ENCODE data around the gene RIPOR2.

Gene RIPOR2, protein sequence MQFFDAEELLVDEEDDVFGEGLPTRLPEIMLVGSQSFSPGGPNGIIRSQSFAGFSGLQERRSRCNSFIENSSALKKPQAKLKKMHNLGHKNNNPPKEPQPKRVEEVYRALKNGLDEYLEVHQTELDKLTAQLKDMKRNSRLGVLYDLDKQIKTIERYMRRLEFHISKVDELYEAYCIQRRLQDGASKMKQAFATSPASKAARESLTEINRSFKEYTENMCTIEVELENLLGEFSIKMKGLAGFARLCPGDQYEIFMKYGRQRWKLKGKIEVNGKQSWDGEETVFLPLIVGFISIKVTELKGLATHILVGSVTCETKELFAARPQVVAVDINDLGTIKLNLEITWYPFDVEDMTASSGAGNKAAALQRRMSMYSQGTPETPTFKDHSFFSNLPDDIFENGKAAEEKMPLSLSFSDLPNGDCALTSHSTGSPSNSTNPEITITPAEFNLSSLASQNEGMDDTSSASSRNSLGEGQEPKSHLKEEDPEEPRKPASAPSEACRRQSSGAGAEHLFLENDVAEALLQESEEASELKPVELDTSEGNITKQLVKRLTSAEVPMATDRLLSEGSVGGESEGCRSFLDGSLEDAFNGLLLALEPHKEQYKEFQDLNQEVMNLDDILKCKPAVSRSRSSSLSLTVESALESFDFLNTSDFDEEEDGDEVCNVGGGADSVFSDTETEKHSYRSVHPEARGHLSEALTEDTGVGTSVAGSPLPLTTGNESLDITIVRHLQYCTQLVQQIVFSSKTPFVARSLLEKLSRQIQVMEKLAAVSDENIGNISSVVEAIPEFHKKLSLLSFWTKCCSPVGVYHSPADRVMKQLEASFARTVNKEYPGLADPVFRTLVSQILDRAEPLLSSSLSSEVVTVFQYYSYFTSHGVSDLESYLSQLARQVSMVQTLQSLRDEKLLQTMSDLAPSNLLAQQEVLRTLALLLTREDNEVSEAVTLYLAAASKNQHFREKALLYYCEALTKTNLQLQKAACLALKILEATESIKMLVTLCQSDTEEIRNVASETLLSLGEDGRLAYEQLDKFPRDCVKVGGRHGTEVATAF

DNA sequence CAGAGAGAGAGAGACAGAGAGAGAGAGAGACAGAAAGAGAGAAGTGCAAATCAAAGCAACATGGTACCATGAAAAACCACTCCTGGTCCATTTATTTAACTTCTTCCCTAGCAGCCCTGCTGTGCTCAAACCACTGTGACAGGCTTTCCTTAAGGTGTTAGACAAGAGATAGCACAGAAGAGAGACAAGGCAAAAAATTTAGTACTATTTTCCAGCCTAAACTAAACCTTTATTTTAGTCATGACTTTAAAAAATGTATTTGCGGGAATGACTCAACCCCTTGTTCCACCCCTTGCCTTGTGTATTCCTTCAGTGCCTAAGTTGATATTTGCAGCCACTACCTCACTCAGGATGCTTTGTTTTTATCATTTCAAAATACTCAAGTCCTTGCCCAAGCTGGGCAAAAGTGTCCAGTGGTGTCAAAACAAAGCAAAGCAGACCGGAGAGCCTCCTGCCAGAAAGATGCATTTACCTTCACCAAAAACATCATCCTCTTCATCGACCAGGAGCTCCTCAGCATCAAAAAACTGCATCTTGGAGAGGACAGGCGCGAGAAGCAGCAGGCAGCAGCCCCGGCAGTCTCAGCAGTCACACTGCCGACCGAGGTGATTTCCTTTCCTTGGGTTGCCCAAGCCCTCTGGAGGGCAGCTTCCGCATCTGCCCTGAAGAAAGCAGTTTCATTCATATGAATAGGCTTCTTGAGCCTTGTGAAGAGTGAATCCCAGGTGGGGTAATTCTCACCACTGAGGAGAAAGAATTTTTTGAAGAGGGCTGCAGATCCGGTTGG, at the start of gene RIPOR2:
TSS of gene RIPOR2 (minus strand) at position 595 of the 787 bp plus-strand sequence. CDS start at position 533, 62 bp downstream.
- peak within 1 kb of the TSS; percentile 91 for H3K4me3 Mint-ChIP-seq
- peaks cover 98% of the 10 kb centered on the region for H3K4me1 Mint-ChIP-seq (ENCODE audit: low read depth)
- H3K36me3 Mint-ChIP-seq (ENCODE audit: low read depth): no peaks in the 10 kb centered on the region
- no peaks in the 10 kb centered on the region for H3K9me3 Mint-ChIP-seq
- H3K27ac Mint-ChIP-seq: peak within 1 kb of the TSS; percentile 98
- H3K27me3 Mint-ChIP-seq: no peaks in the 10 kb centered on the region

DNA sequence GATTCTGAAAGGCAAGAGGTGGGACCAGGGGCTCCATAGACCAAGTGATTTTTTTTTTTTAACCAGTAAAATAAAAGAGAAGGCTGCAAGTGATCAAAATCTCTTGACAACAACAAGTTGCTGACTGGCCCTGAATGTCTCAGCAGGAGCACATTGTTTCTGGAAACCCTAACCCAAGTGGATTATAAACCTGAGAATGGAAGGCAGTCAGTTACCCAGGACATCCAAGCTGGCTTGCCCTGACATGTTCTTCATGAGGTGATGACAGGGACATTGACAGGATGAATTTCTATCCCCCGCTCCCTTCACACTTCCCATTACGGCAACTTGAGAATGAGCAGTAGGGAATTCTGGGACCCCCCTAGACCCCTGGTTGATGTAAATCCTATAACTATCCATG, 49.6 kb upstream of the RIPOR2 start:
- Mint-ChIP-seq H3K4me3 (no peak overlapping the region), H3K36me3 (ENCODE audit: low read depth) (peaks cover 4% of the 10 kb centered on the region), H3K27ac (no peak overlapping the region), H3K9me3 (no peaks in the 10 kb centered on the region), H3K4me1 (ENCODE audit: low read depth) (peaks cover 51% of the 10 kb centered on the region), H3K27me3 (no peaks in the 10 kb centered on the region)

DNA sequence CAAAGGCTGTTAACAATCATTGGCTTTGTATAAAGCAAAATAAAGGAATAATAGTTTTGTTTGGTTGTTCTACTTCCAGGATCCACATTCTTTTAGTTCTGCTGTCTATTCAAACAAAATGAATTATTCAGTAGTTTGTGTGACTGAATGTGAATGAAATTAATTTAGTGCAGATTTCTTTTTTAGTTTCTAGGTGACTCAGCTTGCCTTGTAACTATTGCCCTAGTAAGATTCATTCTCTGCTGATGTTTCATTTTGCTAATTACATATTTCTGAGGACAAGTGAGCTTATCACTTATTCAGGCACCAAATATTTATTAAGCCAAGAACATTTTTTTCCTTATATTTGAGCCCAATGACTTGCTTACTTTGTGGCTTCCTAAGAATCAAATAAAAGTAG, 46.5 kb upstream of the RIPOR2 start:
- Mint-ChIP-seq H3K36me3 (ENCODE audit: low read depth) (peaks cover 1% of the 10 kb centered on the region), H3K9me3 (peaks cover 4% of the 10 kb centered on the region), H3K27me3 (no peaks in the 10 kb centered on the region), H3K4me3 (no peak overlapping the region), H3K4me1 (ENCODE audit: low read depth) (peaks cover 55% of the 10 kb centered on the region), H3K27ac (no peak overlapping the region)

DNA sequence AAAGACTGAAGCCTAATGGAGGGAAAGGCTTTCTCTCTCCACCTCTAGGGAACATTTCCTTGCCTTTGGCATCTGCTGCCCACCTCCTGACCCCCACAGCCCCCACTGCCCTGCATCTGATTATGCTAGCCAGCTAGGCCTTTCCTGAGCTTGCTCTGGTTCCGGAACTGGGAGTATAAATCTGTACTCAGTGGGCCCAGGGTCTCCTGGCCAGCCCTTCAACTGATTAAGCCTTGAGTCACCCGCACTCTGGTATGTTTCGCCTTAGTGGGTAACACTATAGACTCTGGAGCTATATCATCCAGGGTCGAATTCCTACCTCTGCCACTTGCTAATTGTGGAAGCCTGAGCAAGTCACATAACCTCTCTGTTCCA, 45.6 kb upstream of the RIPOR2 start:
- Mint-ChIP-seq H3K27ac (no peak overlapping the region), H3K27me3 (no peaks in the 10 kb centered on the region), H3K4me3 (no peak overlapping the region), H3K4me1 (ENCODE audit: low read depth) (peaks cover 50% of the 10 kb centered on the region), H3K9me3 (peaks cover 4% of the 10 kb centered on the region), H3K36me3 (ENCODE audit: low read depth) (no peaks in the 10 kb centered on the region)

DNA sequence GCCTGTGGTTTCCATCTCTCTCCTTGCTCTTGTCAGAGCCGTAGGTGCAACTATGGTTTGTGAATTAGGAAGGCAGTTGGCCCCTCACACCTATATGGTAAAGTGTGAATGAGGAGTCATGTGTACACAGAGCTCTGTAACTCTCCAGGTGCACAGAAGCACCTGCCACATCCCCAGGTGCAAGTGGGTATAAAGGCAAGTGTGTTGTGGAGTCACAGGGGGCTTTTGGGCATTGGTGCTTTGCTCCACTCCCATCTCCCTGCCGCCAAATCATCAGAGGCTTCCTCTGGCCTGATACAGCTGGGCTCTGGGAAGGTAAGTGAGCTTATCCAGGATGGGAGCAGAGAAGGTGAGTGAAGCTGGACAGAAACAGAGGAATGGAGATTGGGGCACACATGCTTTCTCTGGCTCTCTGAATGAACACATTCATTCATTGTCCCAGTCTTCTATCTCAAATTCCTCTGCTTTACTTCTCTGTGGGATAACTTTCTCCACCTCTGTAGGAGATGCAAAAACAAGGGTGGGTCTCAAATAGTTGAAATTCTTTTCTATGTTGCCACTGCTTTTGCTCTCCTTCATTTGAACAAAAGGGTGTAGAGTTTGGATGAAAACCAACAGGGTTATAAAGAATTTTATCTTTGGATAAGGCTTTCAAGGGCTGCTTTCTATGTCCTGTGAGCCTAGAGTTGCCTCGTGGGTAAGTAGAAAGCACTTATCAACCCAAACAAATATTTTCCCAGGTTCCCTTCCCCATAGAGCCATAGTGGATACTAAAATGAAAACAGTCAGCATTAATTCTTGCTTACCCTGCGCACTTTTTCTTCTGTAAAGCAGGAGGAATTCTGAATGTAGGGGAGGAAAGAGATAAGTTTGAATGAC, 45.0 kb upstream of the RIPOR2 start:
- Mint-ChIP-seq H3K4me3 (no peak overlapping the region), H3K27ac (peak overlapping the region; percentile 8), H3K36me3 (ENCODE audit: low read depth) (no peaks in the 10 kb centered on the region), H3K4me1 (ENCODE audit: low read depth) (peaks cover 46% of the 10 kb centered on the region), H3K9me3 (peaks cover 4% of the 10 kb centered on the region), H3K27me3 (no peaks in the 10 kb centered on the region)

DNA sequence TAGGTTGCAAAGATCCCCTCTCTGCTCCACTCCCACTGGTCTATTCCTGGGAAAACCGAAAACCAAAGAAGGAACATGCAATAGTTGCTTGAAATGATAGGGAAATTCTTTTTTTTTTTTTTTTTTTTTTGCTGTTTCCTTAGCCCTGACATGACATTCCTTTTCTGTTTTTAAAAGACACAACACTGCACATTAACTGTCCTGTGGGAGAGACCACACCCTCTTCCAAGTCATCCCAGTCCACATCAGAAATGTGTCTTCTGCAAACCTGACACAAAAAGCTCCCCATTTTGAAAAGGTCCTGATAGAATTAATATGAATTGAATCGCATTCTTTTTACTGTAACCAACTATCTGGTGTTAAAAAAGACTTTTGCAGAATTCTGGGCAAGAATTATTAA, 43.4 kb upstream of the RIPOR2 start:
- Mint-ChIP-seq H3K4me1 (ENCODE audit: low read depth) (peaks cover 58% of the 10 kb centered on the region), H3K4me3 (no peak overlapping the region), H3K36me3 (ENCODE audit: low read depth) (no peaks in the 10 kb centered on the region), H3K27ac (no peak overlapping the region), H3K9me3 (peaks cover 4% of the 10 kb centered on the region), H3K27me3 (no peaks in the 10 kb centered on the region)

DNA sequence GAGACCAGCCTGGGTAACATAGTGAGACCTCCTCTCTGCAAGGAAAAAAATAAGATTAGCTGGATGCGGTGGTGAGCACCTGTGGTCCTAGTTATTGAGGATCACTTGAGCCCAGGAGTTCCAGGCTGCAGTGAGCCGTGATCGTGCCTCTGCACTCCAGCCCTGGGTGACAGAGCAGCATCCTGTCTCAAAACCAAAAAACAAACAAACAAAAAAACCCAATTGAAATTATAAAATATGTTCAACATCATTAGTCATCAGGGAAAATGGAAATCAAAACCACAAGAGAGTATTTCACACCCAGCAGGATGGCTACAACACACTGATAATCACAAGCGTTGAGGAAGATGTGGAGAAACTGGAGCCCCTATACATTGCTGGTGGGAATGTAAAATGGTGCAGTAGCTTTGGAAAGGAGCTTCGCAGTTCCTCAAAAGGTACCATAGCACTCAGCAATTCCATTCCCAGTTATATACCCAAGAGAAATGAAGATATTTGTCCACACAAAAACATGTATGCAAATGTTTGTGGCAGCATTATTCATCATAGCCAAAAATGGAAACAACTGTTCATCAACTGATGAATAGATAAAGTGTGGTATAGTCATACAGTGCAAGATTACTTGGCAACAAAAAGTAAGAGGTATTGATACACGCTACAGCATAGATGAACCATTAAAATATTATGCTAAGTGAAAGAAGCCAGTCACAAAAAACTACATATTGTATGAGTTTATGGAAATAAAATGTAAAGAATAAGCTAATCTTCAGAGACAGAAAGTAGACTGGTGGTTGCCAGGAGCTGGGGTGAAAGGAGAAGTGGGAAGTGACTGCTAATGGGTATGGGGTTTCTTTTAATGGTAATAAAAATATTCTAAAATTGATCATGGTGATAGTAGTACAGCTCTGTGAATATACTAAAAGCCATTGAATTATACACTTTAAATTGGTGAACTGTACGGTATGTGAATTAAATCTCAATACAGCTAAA, 38.7 kb upstream of the RIPOR2 start:
- Mint-ChIP-seq H3K27ac (peak overlapping the region; percentile 96), H3K4me1 (ENCODE audit: low read depth) (peaks cover 59% of the 10 kb centered on the region), H3K4me3 (peak overlapping the region; percentile 45)

DNA sequence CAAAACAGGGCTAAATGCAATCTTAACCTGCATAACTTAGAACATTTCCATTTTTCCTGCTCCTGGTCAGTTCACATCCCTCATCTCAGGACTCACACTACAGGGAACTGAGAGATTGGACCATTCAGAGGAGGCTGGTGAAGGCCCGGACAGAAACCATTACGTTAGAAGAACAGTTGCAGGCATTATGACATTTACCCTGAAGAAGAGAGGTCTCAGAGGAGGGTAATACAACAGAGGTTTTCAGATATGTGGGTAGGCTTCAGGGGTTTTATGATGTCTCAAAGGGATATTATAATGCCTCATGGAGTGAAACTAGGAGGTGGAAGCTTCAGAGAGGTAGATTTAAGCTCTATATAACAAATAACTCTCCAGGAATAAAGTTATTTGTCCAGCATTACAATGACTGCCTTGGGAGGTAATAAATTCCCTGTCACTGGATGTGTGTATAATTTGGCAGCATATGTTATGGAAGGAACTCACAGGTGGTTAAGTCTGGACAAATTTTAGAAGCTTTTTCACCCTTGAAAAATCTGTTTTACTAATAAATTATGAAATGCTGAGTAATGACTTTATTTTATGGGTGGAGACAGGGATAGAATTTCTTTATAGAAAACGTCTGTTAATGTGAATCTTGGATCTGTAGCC, 36.7 kb upstream of the RIPOR2 start:
- H3K36me3 Mint-ChIP-seq (ENCODE audit: low read depth): no peaks in the 10 kb centered on the region
- H3K4me1 Mint-ChIP-seq (ENCODE audit: low read depth): peaks cover 63% of the 10 kb centered on the region
- H3K27ac Mint-ChIP-seq: no peak overlapping the region
- H3K9me3 Mint-ChIP-seq: no peaks in the 10 kb centered on the region
- H3K27me3 Mint-ChIP-seq: no peaks in the 10 kb centered on the region
- no peak overlapping the region for H3K4me3 Mint-ChIP-seq

More for the DNA sequence above, 38.7 kb upstream of the RIPOR2 start:
- no peaks in the 10 kb centered on the region for H3K36me3 Mint-ChIP-seq (ENCODE audit: low read depth)
- H3K27me3 Mint-ChIP-seq: no peaks in the 10 kb centered on the region
- peaks cover 4% of the 10 kb centered on the region for H3K9me3 Mint-ChIP-seq

DNA sequence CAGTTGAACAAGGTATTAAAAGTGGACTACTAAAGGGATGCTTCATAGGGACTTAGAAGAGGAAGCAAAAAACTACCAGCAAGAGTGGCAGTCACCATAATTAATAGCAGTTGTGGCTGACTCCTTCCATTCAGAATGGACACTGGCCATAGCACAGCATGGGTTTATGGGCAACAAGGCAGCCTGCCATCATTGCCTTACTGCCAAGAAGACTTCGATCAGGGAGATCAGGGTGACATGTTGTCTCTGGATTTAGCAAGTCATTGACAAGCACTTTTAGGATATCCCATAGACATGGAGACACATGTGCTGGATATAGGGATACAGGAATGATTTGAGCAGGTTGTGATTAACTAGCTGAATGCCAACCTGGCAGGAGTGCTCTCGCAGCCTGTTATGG, 35.3 kb upstream of the RIPOR2 start:
- Mint-ChIP-seq H3K9me3 (no peaks in the 10 kb centered on the region), H3K4me1 (ENCODE audit: low read depth) (peaks cover 60% of the 10 kb centered on the region), H3K27ac (no peak overlapping the region)

DNA sequence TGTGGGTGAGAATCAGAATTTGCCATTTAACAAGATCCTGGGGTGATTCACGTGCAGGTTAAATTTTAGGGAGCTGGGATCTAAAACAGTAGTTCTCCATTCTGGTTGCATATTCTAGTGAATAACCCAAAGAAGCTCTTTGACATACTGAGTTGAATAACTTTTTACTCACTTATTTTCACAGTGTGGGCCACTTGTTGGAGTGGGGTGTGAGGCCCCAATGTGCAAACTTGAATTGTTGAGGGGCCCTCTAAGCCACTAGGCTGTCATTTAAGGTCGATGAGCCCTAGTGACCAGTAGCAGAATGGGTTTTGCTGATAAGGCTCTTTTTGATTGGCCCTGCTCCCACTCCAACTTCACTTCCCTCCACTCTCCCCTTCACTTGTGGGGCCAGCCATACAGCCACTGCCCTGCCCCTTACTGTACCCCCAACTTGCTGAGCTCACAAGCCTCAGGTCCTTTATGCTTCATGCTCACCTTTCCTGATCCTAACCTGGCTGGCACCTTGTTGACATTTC, 33.6 kb upstream of the RIPOR2 start:
- Mint-ChIP-seq H3K9me3 (no peaks in the 10 kb centered on the region), H3K27ac (no peak overlapping the region), H3K27me3 (no peaks in the 10 kb centered on the region), H3K4me1 (ENCODE audit: low read depth) (peaks cover 50% of the 10 kb centered on the region), H3K4me3 (no peak overlapping the region), H3K36me3 (ENCODE audit: low read depth) (no peaks in the 10 kb centered on the region)

More for the DNA sequence above, 35.3 kb upstream of the RIPOR2 start:
- Mint-ChIP-seq H3K4me3 (no peak overlapping the region), H3K36me3 (ENCODE audit: low read depth) (no peaks in the 10 kb centered on the region), H3K27me3 (no peaks in the 10 kb centered on the region)

DNA sequence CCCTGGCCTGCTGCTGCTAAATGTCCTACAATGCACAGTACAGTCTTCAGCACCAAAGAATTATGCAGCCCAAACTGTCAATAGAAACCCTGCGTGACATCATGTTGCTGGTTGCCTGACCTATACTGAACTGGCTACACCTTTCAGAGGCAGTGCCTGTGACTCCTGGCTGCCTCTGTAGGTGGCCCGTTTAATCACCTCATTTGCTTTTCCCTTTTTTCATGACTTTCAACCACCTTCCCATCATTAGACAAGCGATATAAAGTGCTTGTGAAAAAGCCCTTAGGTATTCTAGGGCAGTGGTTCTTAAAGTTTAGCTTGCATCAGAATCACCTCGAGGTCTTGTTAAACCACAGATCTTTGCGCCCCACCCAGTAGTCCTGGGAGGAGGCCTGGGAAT, 33.0 kb upstream of the RIPOR2 start:
- Mint-ChIP-seq H3K36me3 (ENCODE audit: low read depth) (no peaks in the 10 kb centered on the region), H3K4me3 (no peak overlapping the region), H3K9me3 (no peaks in the 10 kb centered on the region), H3K27ac (no peak overlapping the region), H3K4me1 (ENCODE audit: low read depth) (peaks cover 50% of the 10 kb centered on the region), H3K27me3 (no peaks in the 10 kb centered on the region)

DNA sequence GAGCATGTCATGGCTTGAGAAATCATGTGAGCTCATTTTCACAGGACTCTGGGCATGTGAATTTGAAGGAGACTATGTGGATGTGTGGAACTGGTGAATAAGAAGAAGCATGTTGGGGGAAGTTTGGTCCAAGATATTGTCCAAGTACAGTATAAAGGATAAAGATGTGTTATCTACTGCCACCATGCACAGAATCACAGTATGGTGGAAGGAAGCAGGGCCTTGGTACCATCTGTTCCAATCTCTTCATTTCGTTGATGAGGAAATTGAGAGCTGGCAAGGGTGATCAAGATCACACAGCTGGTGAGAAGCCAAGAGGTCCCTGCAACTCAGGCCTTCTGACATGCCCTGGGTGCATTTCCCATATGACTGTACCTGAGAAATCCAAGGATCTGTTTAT, 31.5 kb upstream of the RIPOR2 start:
- peaks cover 49% of the 10 kb centered on the region for H3K4me1 Mint-ChIP-seq (ENCODE audit: low read depth)
- no peak overlapping the region for H3K27ac Mint-ChIP-seq

More for the DNA sequence above, 31.5 kb upstream of the RIPOR2 start:
- Mint-ChIP-seq H3K9me3 (no peaks in the 10 kb centered on the region), H3K36me3 (ENCODE audit: low read depth) (no peaks in the 10 kb centered on the region), H3K27me3 (no peaks in the 10 kb centered on the region), H3K4me3 (no peak overlapping the region)
